A673 (cell line): ENCODE results near the gene ZDHHC1. TPM values are rescaled to one million over a fixed set of nuclear protein-coding genes. Genes with fewer than 3 reads are reported as not detected.

Experiments
- BruUV-seq: library from RNA; stranded (reverse); fragments of 400-500 nt; replicated peaks from 2 replicates; lab custom pipeline; 2021; lab: Mats Ljungman, UMichigan
- CTCF ChIA-PET: fragments of 300-600 bp; sonication (Branson Sonifier 250); formaldehyde crosslinking; loops from one replicate; lab custom pipeline; 2022; ENCODE audit warnings: antibody characterized with exemption; lab: Charles Lee
- POLR2A ChIA-PET: fragments of 300-600 bp; sonication (Branson Sonifier 250); formaldehyde crosslinking; loops from one replicate; lab custom pipeline; 2022; ENCODE audit warnings: antibody characterized with exemption; ENCODE audit not compliant: low non-redundant PET; lab: Charles Lee
- DNase-seq: peaks from one replicate; pipeline ENCODE4 v3.0.0-alpha.2; 2015; ENCODE audit warnings: low spot score
- H3K27ac ChIP-seq: fragments of 200-600 bp; sonication (generic); 2 replicates; pipeline ENCODE4 v1.5.1; 2016; ENCODE audit warnings: mixed run types, low read depth, mild to moderate bottlenecking, mixed read lengths, antibody characterized with exemption, low read length; ENCODE audit not compliant: poor library complexity, severe bottlenecking
- H3K27me3 ChIP-seq: fragments of 200-600 bp; sonication (generic); replicated peaks from 2 replicates; pipeline ENCODE4 v1.6.1; 2017; ENCODE audit warnings: mixed run types, low read depth, mild to moderate bottlenecking, mixed read lengths, antibody characterized with exemption, low read length; ENCODE audit not compliant: insufficient read depth, poor library complexity
- H3K36me3 ChIP-seq: fragments of 200-600 bp; sonication (generic); 2 replicates; pipeline ENCODE4 v1.6.1; 2016; ENCODE audit warnings: mixed run types, mild to moderate bottlenecking, mixed read lengths, antibody characterized with exemption, low read length; ENCODE audit not compliant: insufficient read depth, poor library complexity, severe bottlenecking
- H3K4me1 ChIP-seq: fragments of 200-600 bp; sonication (generic); 2 replicates; pipeline ENCODE4 v1.6.1; 2017; ENCODE audit warnings: mixed run types, mild to moderate bottlenecking, mixed read lengths, antibody characterized with exemption, low read length; ENCODE audit not compliant: insufficient read depth, poor library complexity, severe bottlenecking
- H3K4me3 ChIP-seq: fragments of 200-600 bp; sonication (generic); 2 replicates; pipeline ENCODE4 v1.5.1; 2016; ENCODE audit warnings: low read depth, mixed run types, mild to moderate bottlenecking, mixed read lengths, low read length; ENCODE audit not compliant: poor library complexity, severe bottlenecking
- H3K9me3 ChIP-seq: fragments of 200-600 bp; sonication (generic); 2 replicates; pipeline ENCODE4 v1.6.1; 2016; ENCODE audit warnings: mixed run types, low read depth, mild to moderate bottlenecking, mixed read lengths, antibody characterized with exemption, low read length; ENCODE audit not compliant: poor library complexity, severe bottlenecking
- CTCF ChIP-seq: fragments of 300-800, 200-600 bp; sonication (generic); conservative IDR thresholded peaks from 2 replicates; pipeline ENCODE4 v1.5.1; 2017; ENCODE audit warnings: low read depth, mild to moderate bottlenecking, antibody characterized with exemption, low read length, moderate library complexity, mixed read lengths
- EZH2 ChIP-seq: fragments of 200-600 bp; sonication (generic); IDR thresholded peaks from 2 replicates; pipeline ENCODE4 v1.6.1; 2017; ENCODE audit warnings: borderline replicate concordance, low read depth, mild to moderate bottlenecking, mixed read lengths, antibody characterized with exemption, low read length; ENCODE audit not compliant: poor library complexity, severe bottlenecking
- intact Hi-C: fragments of 100-400 bp; cut with micrococcal nuclease; formaldehyde crosslinking; loops from one replicate; pipeline ENCODE4 v1.10.0; 2022; ENCODE audit not compliant: unreplicated experiment
- total RNA-seq: library from RNA; stranded (reverse); gene quantifications from 2 replicates; pipeline ENCODE4 v1.2.3, GENCODE V29; 2021

Gene ZDHHC1
- total RNA-seq, 1 experiment from 2014 or later, result 5.3 TPM

GRCh38 chr16:67459066-67459860, 43.0 kb upstream of the ZDHHC1 start:
- TF ChIP-seq CTCF, result no peak
- no peak for TF ChIP-seq EZH2
- DNase-seq, result no peak
- Histone ChIP-seq H3K4me1 (peaks cover 4% of the 10 kb centered on the region), H3K27me3 (no peaks in the 10 kb centered on the region), H3K36me3 (no peaks in the 10 kb centered on the region), H3K4me3 (no peak overlapping the region), H3K9me3 (no peaks in the 10 kb centered on the region), H3K27ac (peak overlapping the region; percentile 40)
- CTCF ChIA-PET, result no interaction called here
- POLR2A ChIA-PET, result no interaction called here
- intact Hi-C loops, result no loop called here
- BruUV-seq, result no TSS peak

- ChIA-PET CTCF (no interaction called here), POLR2A (no interaction called here)
- Histone ChIP-seq H3K36me3 (no peaks in the 10 kb centered on the region), H3K9me3 (no peaks in the 10 kb centered on the region), H3K4me3 (no peak overlapping the region), H3K27ac (no peak overlapping the region), H3K27me3 (no peaks in the 10 kb centered on the region), H3K4me1 (peaks cover 4% of the 10 kb centered on the region)
- no TSS peak for BruUV-seq
- no peak for DNase-seq
- intact Hi-C loops, result no loop called here
- TF ChIP-seq EZH2, result no peak
- TF ChIP-seq CTCF, result no peak
Observed at GRCh38 chr16:67458121-67458641, 41.9 kb upstream of the ZDHHC1 start.

- intact Hi-C loops, result no loop called here
- H3K27me3 ChIP-seq, result no peaks in the 10 kb centered on the region
- TF ChIP-seq EZH2, result no peak
- no peak for TF ChIP-seq CTCF
- peaks cover 4% of the 10 kb centered on the region for H3K4me1 ChIP-seq
- H3K36me3 ChIP-seq, result no peaks in the 10 kb centered on the region
- POLR2A ChIA-PET, result no interaction called here
- H3K9me3 ChIP-seq, result no peaks in the 10 kb centered on the region
- no peak overlapping the region for H3K27ac ChIP-seq
- DNase-seq, result no peak
- no TSS peak for BruUV-seq
- CTCF ChIA-PET, result no interaction called here
- H3K4me3 ChIP-seq, result no peak overlapping the region
Observed at GRCh38 chr16:67457611-67458010, 41.3 kb upstream of the ZDHHC1 start.
